HEK293T (cell line): ENCODE results near the gene PYCR2.
A peak's percentile ranks its signal among the peaks of the same experiment; 100 is the strongest.

Experiments
- CTCF ChIA-PET: fragments of 350-600 bp; formaldehyde crosslinking; extraction: SDS; loops from one replicate; lab custom pipeline; 2021; ENCODE audit warnings: antibody characterized with exemption, inconsistent platforms; lab: Yijun Ruan, JAX
- POLR2A ChIA-PET: fragments of 350-600 bp; formaldehyde crosslinking; extraction: SDS; loops from one replicate; lab custom pipeline; 2020; ENCODE audit warnings: antibody characterized with exemption, inconsistent platforms; lab: Yijun Ruan, JAX
- DNase-seq: peaks from one replicate; pipeline ENCODE4 v3.0.0; 2012; ENCODE audit warnings: mixed read lengths; ENCODE audit errors: extremely low spot score
- ARNT ChIP-seq: fragments of 450-650 bp; IDR thresholded peaks from 2 replicates; pipeline ENCODE4 v1.6.1; 2017; ENCODE audit warnings: mild to moderate bottlenecking
- BHLHE40 ChIP-seq: fragments of 450-650 bp; IDR thresholded peaks from 2 replicates; pipeline ENCODE4 v1.6.1; 2016; ENCODE audit warnings: mild to moderate bottlenecking, moderate library complexity, borderline replicate concordance
- CTBP1 ChIP-seq: fragments of 450-650 bp; IDR thresholded peaks from 2 replicates; pipeline ENCODE4 v1.6.1; 2016; ENCODE audit warnings: borderline replicate concordance
- ELF4 ChIP-seq: fragments of 450-650 bp; IDR thresholded peaks from 2 replicates; pipeline ENCODE4 v1.6.1; 2017; ENCODE audit warnings: antibody characterized with exemption
- FOXA1 ChIP-seq: fragments of 450-650 bp; IDR thresholded peaks from 2 replicates; pipeline ENCODE4 v1.6.1; 2016; ENCODE audit warnings: mild to moderate bottlenecking
- FOXK2 ChIP-seq: fragments of 450-650 bp; IDR thresholded peaks from 2 replicates; pipeline ENCODE4 v1.6.1; 2016; ENCODE audit warnings: mild to moderate bottlenecking
- FOXM1 ChIP-seq: fragments of 450-650 bp; IDR thresholded peaks from 2 replicates; pipeline ENCODE4 v1.6.1; 2017; ENCODE audit warnings: mild to moderate bottlenecking, borderline replicate concordance
- HDGF ChIP-seq: fragments of 450-650 bp; IDR thresholded peaks from 2 replicates; pipeline ENCODE4 v1.6.1; 2017; ENCODE audit warnings: antibody characterized with exemption, borderline replicate concordance
- L3MBTL2 ChIP-seq: fragments of 450-650 bp; conservative IDR thresholded peaks from 2 replicates; pipeline ENCODE4 v1.6.1; 2016; ENCODE audit warnings: mild to moderate bottlenecking
- LEF1 ChIP-seq: fragments of 450-650 bp; IDR thresholded peaks from 2 replicates; pipeline ENCODE4 v1.6.1; 2017; ENCODE audit warnings: mild to moderate bottlenecking, borderline replicate concordance
- NFRKB ChIP-seq: fragments of 450-650 bp; IDR thresholded peaks from 2 replicates; pipeline ENCODE4 v1.6.1; 2016; ENCODE audit warnings: mild to moderate bottlenecking, moderate library complexity
- PKNOX1 ChIP-seq: fragments of 450-650 bp; IDR thresholded peaks from 2 replicates; pipeline ENCODE4 v1.6.1; 2016
- SP1 ChIP-seq: fragments of 450-650 bp; IDR thresholded peaks from 2 replicates; pipeline ENCODE4 v1.6.1; 2017
- SUZ12 ChIP-seq: fragments of 450-650 bp; IDR thresholded peaks from 2 replicates; pipeline ENCODE4 v1.6.1; 2016; ENCODE audit warnings: mild to moderate bottlenecking
- TARDBP ChIP-seq: fragments of 450-650 bp; IDR thresholded peaks from 2 replicates; pipeline ENCODE4 v1.6.1; 2016
- ZNF384 ChIP-seq: fragments of 450-650 bp; IDR thresholded peaks from 2 replicates; pipeline ENCODE4 v1.6.1; 2016

The PYCR2 gene

DNA sequence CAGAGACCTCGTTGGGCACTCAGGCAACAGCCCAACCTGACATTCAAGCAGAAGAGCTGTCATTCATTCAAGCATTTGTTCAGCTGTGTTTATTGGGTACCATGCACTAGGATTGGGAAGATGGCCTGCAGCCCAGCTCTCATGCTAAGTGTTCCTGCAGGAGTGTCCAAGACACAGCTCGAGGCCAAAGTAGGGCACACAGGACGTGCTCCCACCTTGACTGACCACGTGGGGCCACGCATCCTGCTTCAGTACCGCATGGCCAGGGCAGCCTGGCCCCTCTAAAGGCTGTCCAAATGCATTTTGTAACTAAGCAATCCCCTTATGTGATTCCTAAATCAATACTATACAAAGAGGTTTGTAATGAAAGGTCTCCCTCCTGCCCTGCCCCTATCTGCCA, 9.7 kb downstream of the PYCR2 start:
- TF ChIP-seq ARNT = no peak
- TF ChIP-seq SUZ12 = no peak
- TF ChIP-seq HDGF = no peak
- TF ChIP-seq PKNOX1 = no peak
- TF ChIP-seq ZNF384 = no peak
- no peak for TF ChIP-seq FOXM1
- no peak for TF ChIP-seq TARDBP
- no peak for TF ChIP-seq ELF4
- no peak for TF ChIP-seq NFRKB
- no peak for DNase-seq
- CTCF ChIA-PET = no interaction called here
- POLR2A ChIA-PET = interaction anchor here (0.7 to 1.4 kb wide), 2 partner anchors 10 to 137 kb away, joined by 3 to 10 read pairs; partner anchors contain the start of genes PYCR2 and SRP9

DNA sequence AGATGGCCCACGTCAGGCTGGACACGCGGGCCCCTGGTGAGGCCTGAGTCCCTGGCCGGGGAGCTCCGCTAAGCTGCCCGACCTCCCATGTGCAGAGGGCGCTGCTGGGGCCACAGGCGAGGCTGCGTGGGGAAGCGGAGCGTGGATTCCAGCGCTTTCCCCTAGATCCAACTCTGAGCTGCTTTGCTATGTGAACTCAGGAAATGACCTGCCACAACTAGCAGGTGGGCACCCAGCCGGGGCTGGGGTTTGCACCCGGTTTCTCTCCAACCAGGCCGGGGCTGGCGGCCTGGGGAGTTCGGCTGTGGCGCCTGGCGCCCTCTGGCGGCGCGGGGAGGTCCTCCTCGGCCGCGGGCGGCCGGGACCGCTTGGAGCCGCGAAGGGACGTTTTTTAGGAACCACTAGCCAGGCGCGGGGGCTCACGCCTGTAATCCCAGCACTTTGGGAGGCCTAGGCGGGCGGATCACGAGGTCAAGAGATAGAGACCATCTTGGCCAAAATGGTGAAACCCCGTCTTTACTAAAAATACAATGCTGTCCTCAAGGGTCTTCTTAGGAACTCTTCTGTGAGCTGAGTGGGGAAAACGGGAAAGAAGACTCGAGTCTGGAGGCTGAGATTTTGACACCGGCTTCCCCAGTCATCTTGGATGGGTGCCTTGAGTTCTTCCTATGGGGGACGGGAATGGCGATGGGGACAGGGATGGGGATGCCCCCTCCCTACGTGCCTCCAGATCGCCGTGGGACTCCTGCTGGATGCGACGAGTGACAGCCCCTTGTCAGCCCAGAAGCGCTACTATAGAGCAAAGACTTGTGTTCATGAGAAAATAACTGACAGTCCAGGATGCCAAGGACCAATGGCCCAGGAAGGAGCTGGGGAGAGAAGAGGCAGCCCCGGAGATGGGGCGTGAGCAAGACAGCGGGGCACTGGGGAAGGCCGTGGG, 12.6 kb downstream of the PYCR2 start:
- CTCF ChIA-PET = interaction anchor here (0.9 kb wide), 1 partner anchor 12 kb away, joined by 3 read pairs; no protein-coding TSS in a partner anchor

GRCh38 chr1:225909477-225909876, 14.6 kb downstream of the PYCR2 start:
- ChIA-PET CTCF (interaction anchor here (0.6 kb wide), 1 partner anchor 16 kb away, joined by 4 read pairs; no protein-coding TSS in a partner anchor), POLR2A (interaction anchor here (2.4 kb wide), 1 partner anchor 14 kb away, joined by 7 read pairs; the partner anchor contains the start of gene PYCR2)
- DNase-seq = no peak
- TF ChIP-seq ZNF384 (no peak), SP1 (no peak), SUZ12 (no peak), PKNOX1 (no peak), FOXK2 (no peak), L3MBTL2 (no peak), HDGF (no peak), TARDBP (no peak), CTBP1 (no peak)

More for the DNA sequence above, 12.6 kb downstream of the PYCR2 start:
- TF ChIP-seq ZNF384 = no peak
- 0 out of 2 replicates have a peak, but pooled peaks have one; percentile 36 for TF ChIP-seq LEF1
- DNase-seq = no peak
- POLR2A ChIA-PET = interaction anchor here (0.8 kb wide), 1 partner anchor 12 kb away, joined by 4 read pairs; the partner anchor contains the start of gene PYCR2

GRCh38 chr1:225908773-225909172, 15.3 kb downstream of the PYCR2 start:
- CTCF ChIA-PET = no interaction called here
- DNase-seq = no peak
- TF ChIP-seq ELF4 (no peak), PKNOX1 (no peak), ZNF384 (no peak), NFRKB (no peak), SP1 (no peak), ARNT (no peak), SUZ12 (no peak), LEF1 (no peak)
- POLR2A ChIA-PET = interaction anchor here (2.4 kb wide), 1 partner anchor 15 kb away, joined by 7 read pairs; the partner anchor contains the start of gene PYCR2

DNA sequence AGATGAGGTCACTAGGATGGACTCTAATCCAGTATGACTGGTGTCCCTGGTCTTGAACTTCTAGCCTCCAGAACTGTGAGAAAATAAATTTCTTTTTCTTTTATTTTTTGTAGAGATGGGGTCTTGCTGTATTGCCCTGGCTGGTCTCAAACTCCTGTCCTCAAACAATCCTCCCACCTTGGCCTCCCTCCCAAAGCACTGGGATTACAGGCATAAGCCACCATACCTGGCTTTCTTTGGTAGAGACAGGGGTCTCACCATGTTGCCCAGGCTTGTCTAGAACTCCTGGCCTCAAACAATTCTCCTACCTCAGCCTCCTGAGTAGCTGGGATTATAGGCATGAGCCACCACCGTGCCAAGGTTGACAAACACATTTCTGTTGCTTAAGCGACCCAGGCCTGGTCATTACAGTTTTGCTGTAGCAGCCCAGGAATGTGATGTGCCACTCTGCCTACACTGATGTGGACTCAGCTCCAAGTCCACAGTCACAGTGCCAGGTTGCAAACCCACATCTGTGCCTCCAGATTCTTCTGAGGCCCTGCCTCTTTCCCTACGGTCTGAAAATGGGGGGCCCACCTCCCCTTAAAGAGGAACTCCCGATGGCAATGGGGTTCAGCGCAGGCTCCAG, 15.9 kb downstream of the PYCR2 start:
- ChIA-PET CTCF (no interaction called here), POLR2A (interaction anchor here (2.4 kb wide), 1 partner anchor 16 kb away, joined by 7 read pairs; the partner anchor contains the start of gene PYCR2)
- no peak for DNase-seq
- TF ChIP-seq ARNT (no peak), CTBP1 (no peak), FOXM1 (no peak), HDGF (no peak), SP1 (no peak), LEF1 (no peak), PKNOX1 (no peak), NFRKB (no peak), ELF4 (no peak), FOXA1 (no peak), SUZ12 (no peak)

DNA sequence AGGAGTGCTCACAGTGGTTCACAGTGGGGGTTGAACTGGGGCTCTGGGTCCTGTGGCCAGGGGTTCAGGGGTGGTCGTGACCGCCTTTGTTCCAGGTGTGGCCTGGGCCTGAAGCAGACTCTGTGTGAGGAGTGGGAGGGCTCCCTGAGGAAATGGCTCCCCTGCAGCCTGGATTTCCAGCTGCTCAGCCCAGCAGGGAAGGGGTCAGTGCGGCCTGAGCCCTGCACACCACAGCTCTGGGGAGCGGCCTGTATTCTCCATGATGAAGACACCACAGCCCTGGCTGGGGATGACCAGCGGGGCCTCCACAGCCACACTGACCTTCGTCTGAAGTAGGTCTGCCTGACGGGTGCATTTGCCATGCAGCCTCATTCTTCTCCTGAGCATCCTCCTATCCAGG, 16.7 kb downstream of the PYCR2 start:
- ChIA-PET POLR2A (interaction anchor here (1.2 kb wide), 1 partner anchor 27 kb away, joined by 3 read pairs; no protein-coding TSS in a partner anchor), CTCF (no interaction called here)
- TF ChIP-seq ARNT = no peak
- no peak for TF ChIP-seq NFRKB
- no peak for TF ChIP-seq FOXA1
- no peak for TF ChIP-seq BHLHE40
- TF ChIP-seq L3MBTL2 = no peak
- TF ChIP-seq CTBP1 = no peak
- no peak for DNase-seq
